ENCODE measurements around the gene TWSG1. TPM values are rescaled to one million over a fixed set of nuclear protein-coding genes. Genes with fewer than 3 reads are reported as not detected.

TWSG1 gene
- total and polyA plus RNA-seq, 2 donors from 2014 or later = 16.9 to 50.1 TPM

DNA sequence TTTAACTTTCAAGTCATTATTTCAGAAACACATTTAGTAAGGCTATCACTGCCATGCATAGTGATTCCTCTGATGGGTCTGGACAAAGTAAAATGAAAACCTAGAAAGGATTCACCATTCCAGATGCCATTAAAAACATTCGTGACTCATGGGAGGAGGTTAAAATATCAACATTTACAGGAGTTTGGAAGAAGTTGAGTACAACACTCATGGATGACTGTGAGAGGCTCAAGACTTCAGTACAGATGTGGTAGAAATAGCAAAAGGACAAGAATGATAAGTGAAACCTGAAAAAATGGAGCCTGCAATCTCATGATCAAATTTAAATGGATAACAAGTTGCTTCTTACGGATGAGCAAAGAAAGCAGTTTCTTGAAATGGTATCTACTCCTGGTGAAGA is 5.8 kb upstream of the TWSG1 start:
- intact Hi-C loops (cut with DNase I) = no loop called here
- FAIRE-seq (no peak), DNase-seq (no peak)
- no peaks in the 10 kb centered on the region for H3K27me3 ChIP-seq (ENCODE audit: control insufficient read depth, insufficient read depth, low read length)
- TF ChIP-seq, protein P1, sequence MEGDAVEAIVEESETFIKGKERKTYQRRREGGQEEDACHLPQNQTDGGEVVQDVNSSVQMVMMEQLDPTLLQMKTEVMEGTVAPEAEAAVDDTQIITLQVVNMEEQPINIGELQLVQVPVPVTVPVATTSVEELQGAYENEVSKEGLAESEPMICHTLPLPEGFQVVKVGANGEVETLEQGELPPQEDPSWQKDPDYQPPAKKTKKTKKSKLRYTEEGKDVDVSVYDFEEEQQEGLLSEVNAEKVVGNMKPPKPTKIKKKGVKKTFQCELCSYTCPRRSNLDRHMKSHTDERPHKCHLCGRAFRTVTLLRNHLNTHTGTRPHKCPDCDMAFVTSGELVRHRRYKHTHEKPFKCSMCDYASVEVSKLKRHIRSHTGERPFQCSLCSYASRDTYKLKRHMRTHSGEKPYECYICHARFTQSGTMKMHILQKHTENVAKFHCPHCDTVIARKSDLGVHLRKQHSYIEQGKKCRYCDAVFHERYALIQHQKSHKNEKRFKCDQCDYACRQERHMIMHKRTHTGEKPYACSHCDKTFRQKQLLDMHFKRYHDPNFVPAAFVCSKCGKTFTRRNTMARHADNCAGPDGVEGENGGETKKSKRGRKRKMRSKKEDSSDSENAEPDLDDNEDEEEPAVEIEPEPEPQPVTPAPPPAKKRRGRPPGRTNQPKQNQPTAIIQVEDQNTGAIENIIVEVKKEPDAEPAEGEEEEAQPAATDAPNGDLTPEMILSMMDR (IDR thresholded peaks at IDR 0.05; ENCODE audit: borderline replicate concordance, extremely low read depth, insufficient read depth) = no peak
- no peak overlapping the region for H3K27ac ChIP-seq (ENCODE audit: low read depth in 2 of 2, low read length in 2 of 2)
- no peak overlapping the region for H3K4me3 ChIP-seq (ENCODE audit: low read length in 3 of 3)
- peaks cover 0 to 6% (median 0%) of the 10 kb centered on the region in 3 donors for H3K9me3 ChIP-seq (ENCODE audit: control insufficient read depth in 2 of 3, insufficient read depth in 1 of 3, low read length in 3 of 3)
- peaks cover 0 to under 1% (median 0%) of the 10 kb centered on the region in 3 donors for H3K4me1 ChIP-seq (ENCODE audit: control insufficient read depth in 2 of 3, insufficient read depth in 2 of 3, low read depth in 1 of 3, low read length in 3 of 3)
- no peaks in the 10 kb centered on the region for H3K36me3 ChIP-seq (ENCODE audit: control insufficient read depth in 2 of 3, insufficient read depth in 3 of 3, low read length in 3 of 3)
- H3K9ac ChIP-seq (ENCODE audit: low read length in 3 of 3) = no peak overlapping the region

DNA sequence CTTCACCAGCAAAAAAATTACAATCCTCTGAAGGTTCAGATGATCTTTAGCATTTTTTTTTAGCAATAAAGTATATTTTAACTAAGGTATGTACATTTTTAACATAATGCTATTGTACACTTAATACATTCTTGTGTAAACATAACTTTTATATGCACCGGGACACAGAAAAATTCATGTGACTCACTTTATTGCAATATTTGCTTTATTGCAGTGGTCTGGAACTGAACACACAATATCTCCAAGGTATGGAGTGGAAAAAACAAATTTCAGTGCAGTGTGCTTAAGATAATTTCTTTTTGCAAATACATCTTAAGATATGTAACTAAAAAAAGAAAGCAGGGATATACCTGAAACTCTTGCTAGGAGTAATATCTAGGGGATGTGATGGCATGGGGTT is 5.1 kb upstream of the TWSG1 start:
- Histone ChIP-seq H3K9me3 (ENCODE audit: control insufficient read depth in 2 of 3, insufficient read depth in 1 of 3, low read length in 3 of 3) (peaks cover 0 to 6% (median 0%) of the 10 kb centered on the region in 3 donors), H3K4me3 (ENCODE audit: low read length in 3 of 3) (no peak overlapping the region), H3K36me3 (ENCODE audit: control insufficient read depth in 2 of 3, insufficient read depth in 3 of 3, low read length in 3 of 3) (no peaks in the 10 kb centered on the region), H3K9ac (ENCODE audit: low read length in 3 of 3) (no peak overlapping the region), H3K27me3 (ENCODE audit: control insufficient read depth, insufficient read depth, low read length) (no peaks in the 10 kb centered on the region), H3K27ac (ENCODE audit: low read depth in 2 of 2, low read length in 2 of 2) (no peak overlapping the region), H3K4me1 (ENCODE audit: control insufficient read depth in 2 of 3, insufficient read depth in 2 of 3, low read depth in 1 of 3, low read length in 3 of 3) (peaks cover 0 to 4% (median 0%) of the 10 kb centered on the region in 3 donors)
- TF ChIP-seq, protein P1 (IDR thresholded peaks at IDR 0.05; ENCODE audit: borderline replicate concordance, extremely low read depth, insufficient read depth) = no peak
- intact Hi-C loops (cut with DNase I) = no loop called here
- DNase-seq = no peak
- no peak for FAIRE-seq

DNA sequence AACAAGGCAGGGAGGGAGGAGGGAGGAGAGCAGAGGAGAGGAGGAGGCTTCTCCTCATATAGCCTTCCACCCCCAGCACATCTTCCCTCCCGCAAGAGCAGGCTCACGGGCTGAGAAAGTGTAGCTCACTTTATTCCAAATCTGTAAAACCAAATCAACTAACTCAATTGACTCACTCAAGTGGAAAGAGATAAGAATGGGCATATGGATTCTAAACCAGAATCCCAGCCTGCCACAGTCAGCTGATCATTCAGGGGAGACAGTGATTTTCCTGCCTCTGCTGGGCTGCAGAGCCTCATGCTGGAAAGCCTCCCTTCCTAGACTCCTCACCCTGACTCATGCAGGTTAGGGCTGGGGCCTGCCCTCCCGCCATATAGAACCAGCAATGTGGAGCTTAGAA is 4.2 kb upstream of the TWSG1 start:
- TF ChIP-seq, protein P1 (IDR thresholded peaks at IDR 0.05; ENCODE audit: borderline replicate concordance, extremely low read depth, insufficient read depth) = no peak
- no peak overlapping the region for H3K9ac ChIP-seq (ENCODE audit: low read length in 3 of 3)
- H3K9me3 ChIP-seq (ENCODE audit: control insufficient read depth in 2 of 3, insufficient read depth in 1 of 3, low read length in 3 of 3) = peaks cover 0 to 6% (median 0%) of the 10 kb centered on the region in 3 donors
- no peaks in the 10 kb centered on the region for H3K27me3 ChIP-seq (ENCODE audit: control insufficient read depth, insufficient read depth, low read length)
- DNase-seq = no peak
- peaks cover 0 to 4% (median 0%) of the 10 kb centered on the region in 3 donors for H3K4me1 ChIP-seq (ENCODE audit: control insufficient read depth in 2 of 3, insufficient read depth in 2 of 3, low read depth in 1 of 3, low read length in 3 of 3)
- H3K4me3 ChIP-seq (ENCODE audit: low read length in 3 of 3) = no peak overlapping the region
- intact Hi-C loops (cut with DNase I) = no loop called here
- no peak overlapping the region for H3K27ac ChIP-seq (ENCODE audit: low read depth in 2 of 2, low read length in 2 of 2)
- FAIRE-seq = no peak
- no peaks in the 10 kb centered on the region for H3K36me3 ChIP-seq (ENCODE audit: control insufficient read depth in 2 of 3, insufficient read depth in 3 of 3, low read length in 3 of 3)

All from kidney (tissue), 14 donors.